ENCODE data around the gene VPS26A. TPM values are rescaled to one million over a fixed set of nuclear protein-coding genes. Genes with fewer than 3 reads are reported as not detected.

Gene VPS26A
- total RNA-seq, 1 donor = 41.3 TPM

DNA sequence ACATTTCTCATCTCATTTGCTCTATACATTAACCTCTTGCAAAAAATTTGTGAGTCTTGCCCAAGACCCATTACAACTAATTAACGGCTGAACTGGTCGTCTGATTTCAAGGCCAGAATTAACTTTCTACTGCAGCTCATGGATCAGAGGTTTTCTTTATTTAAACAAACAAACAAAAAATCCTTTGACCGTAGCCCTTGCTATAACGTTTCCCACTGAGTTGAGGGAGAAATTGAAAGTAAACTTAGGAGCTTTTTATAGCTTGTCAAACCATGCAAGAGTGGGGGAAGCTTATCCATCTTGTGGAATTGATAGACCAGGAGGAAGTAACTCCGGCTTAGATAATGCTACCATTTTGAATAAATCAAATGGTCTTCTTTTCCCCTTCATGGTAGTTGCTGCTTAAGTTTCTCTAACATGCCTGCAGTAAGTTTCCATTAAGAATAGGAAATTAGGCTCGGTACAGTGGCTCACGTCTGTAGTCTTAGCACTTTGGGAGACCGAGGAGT lies 32.8 kb upstream of the VPS26A start:
- Histone ChIP-seq H4K20me1 (ENCODE audit: insufficient read depth, low read length) (peaks cover 27% of the 10 kb centered on the region), H3K27me3 (ENCODE audit: insufficient read depth, low read length) (no peaks in the 10 kb centered on the region), H3K9me3 (ENCODE audit: low read depth, low read length) (no peaks in the 10 kb centered on the region), H3K36me3 (ENCODE audit: insufficient read depth, low read length) (peaks cover 9% of the 10 kb centered on the region), H3K27ac (ENCODE audit: low read depth, low read length) (peak overlapping the region; percentile 98), H3K4me2 (ENCODE audit: insufficient read depth, low read length) (peak overlapping the region; percentile 83), H3K79me2 (ENCODE audit: insufficient read depth, low read length) (peaks cover 81% of the 10 kb centered on the region), H2AFZ (ENCODE audit: low read length) (no peak overlapping the region), H3K4me3 (ENCODE audit: insufficient read depth, low read length) (peak overlapping the region; percentile 77), H3K4me1 (ENCODE audit: insufficient read depth, low read length) (peaks cover 38% of the 10 kb centered on the region)
- DNase-seq (ENCODE audit: insufficient read length, low spot score, missing footprints) = no peak
- TF ChIP-seq, protein P1, sequence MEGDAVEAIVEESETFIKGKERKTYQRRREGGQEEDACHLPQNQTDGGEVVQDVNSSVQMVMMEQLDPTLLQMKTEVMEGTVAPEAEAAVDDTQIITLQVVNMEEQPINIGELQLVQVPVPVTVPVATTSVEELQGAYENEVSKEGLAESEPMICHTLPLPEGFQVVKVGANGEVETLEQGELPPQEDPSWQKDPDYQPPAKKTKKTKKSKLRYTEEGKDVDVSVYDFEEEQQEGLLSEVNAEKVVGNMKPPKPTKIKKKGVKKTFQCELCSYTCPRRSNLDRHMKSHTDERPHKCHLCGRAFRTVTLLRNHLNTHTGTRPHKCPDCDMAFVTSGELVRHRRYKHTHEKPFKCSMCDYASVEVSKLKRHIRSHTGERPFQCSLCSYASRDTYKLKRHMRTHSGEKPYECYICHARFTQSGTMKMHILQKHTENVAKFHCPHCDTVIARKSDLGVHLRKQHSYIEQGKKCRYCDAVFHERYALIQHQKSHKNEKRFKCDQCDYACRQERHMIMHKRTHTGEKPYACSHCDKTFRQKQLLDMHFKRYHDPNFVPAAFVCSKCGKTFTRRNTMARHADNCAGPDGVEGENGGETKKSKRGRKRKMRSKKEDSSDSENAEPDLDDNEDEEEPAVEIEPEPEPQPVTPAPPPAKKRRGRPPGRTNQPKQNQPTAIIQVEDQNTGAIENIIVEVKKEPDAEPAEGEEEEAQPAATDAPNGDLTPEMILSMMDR (IDR thresholded peaks at IDR 0.05; ENCODE audit: extremely low read depth, low read depth, low read length) = no peak

DNA sequence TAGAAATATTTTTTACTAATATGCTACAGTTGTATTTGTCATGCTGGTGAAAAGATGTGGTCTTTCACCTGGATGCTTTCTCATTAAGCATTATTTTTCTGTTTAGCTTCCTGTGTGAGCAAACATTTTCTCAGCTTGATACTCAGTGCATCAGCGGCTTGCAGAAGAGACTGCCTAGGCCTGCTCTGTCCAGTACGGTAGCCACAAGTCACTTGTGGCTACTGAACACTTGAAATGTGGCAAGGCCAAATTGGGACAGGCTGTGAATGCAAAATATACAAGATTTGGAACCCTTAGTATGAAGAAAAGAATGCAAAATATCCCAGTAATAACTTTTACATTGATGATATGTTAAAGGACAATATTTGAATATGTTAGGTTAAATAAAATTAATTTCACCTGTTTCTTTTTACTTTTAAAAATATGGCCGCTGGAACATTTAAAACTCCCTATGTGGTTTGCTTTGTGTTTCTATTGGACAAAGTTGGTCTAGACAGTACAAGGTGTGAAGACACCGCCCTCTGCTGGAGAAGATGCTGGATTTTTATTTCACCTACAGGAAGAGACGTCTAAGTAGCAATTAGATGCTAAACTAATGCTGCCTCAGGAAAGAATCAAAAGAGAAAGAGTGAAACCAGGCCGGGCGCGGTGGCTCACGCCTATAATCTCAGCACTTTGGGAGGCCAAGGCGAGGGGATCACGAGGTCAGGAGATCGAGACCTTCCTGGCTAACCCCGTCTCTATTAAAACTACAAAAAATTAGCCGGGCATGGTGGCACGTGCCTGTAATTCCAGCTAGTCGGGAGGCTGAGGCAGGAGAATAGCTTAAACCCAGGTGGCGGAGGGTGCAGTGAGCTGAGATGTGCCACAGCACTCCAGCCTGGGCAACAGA lies 30.8 kb upstream of the VPS26A start:
- Histone ChIP-seq H2AFZ (ENCODE audit: low read length) (no peak overlapping the region), H4K20me1 (ENCODE audit: insufficient read depth, low read length) (peaks cover 29% of the 10 kb centered on the region), H3K4me1 (ENCODE audit: insufficient read depth, low read length) (peaks cover 32% of the 10 kb centered on the region), H3K27ac (ENCODE audit: low read depth, low read length) (peak overlapping the region; percentile 13), H3K9me3 (ENCODE audit: low read depth, low read length) (no peaks in the 10 kb centered on the region), H3K4me2 (ENCODE audit: insufficient read depth, low read length) (peak overlapping the region; percentile 29), H3K79me2 (ENCODE audit: insufficient read depth, low read length) (peaks cover 94% of the 10 kb centered on the region), H3K27me3 (ENCODE audit: insufficient read depth, low read length) (no peaks in the 10 kb centered on the region), H3K36me3 (ENCODE audit: insufficient read depth, low read length) (peaks cover 23% of the 10 kb centered on the region), H3K4me3 (ENCODE audit: insufficient read depth, low read length) (no peak overlapping the region)
- DNase-seq (ENCODE audit: insufficient read length, low spot score, missing footprints) = no peak
- TF ChIP-seq, protein P1 (IDR thresholded peaks at IDR 0.05; ENCODE audit: extremely low read depth, low read depth, low read length) = peak; percentile 58

- Histone ChIP-seq H4K20me1 (ENCODE audit: insufficient read depth, low read length) (peaks cover 29% of the 10 kb centered on the region), H3K27ac (ENCODE audit: low read depth, low read length) (no peak overlapping the region), H3K27me3 (ENCODE audit: insufficient read depth, low read length) (no peaks in the 10 kb centered on the region), H2AFZ (ENCODE audit: low read length) (no peak overlapping the region), H3K4me1 (ENCODE audit: insufficient read depth, low read length) (peaks cover 32% of the 10 kb centered on the region), H3K4me2 (ENCODE audit: insufficient read depth, low read length) (no peak overlapping the region), H3K79me2 (ENCODE audit: insufficient read depth, low read length) (peaks cover 94% of the 10 kb centered on the region), H3K36me3 (ENCODE audit: insufficient read depth, low read length) (peaks cover 30% of the 10 kb centered on the region), H3K4me3 (ENCODE audit: insufficient read depth, low read length) (no peak overlapping the region), H3K9me3 (ENCODE audit: low read depth, low read length) (no peaks in the 10 kb centered on the region)
- TF ChIP-seq, protein P1 (IDR thresholded peaks at IDR 0.05; ENCODE audit: extremely low read depth, low read depth, low read length) = peak; percentile 24
- no peak for DNase-seq (ENCODE audit: insufficient read length, low spot score, missing footprints)
These were observed 30.0 kb upstream of the VPS26A start for GRCh38 chr10:69093933-69094332.

GRCh38 chr10:69096045-69096444 lies 27.9 kb upstream of the VPS26A start:
- Histone ChIP-seq H3K4me2 (ENCODE audit: insufficient read depth, low read length) (no peak overlapping the region), H3K36me3 (ENCODE audit: insufficient read depth, low read length) (peaks cover 47% of the 10 kb centered on the region), H3K4me3 (ENCODE audit: insufficient read depth, low read length) (no peak overlapping the region), H3K4me1 (ENCODE audit: insufficient read depth, low read length) (peaks cover 21% of the 10 kb centered on the region), H3K79me2 (ENCODE audit: insufficient read depth, low read length) (peaks cover 92% of the 10 kb centered on the region), H2AFZ (ENCODE audit: low read length) (no peak overlapping the region), H3K27me3 (ENCODE audit: insufficient read depth, low read length) (no peaks in the 10 kb centered on the region), H3K9me3 (ENCODE audit: low read depth, low read length) (no peaks in the 10 kb centered on the region), H3K27ac (ENCODE audit: low read depth, low read length) (peak overlapping the region; percentile 2), H4K20me1 (ENCODE audit: insufficient read depth, low read length) (peaks cover 30% of the 10 kb centered on the region)
- TF ChIP-seq, protein P1 (IDR thresholded peaks at IDR 0.05; ENCODE audit: extremely low read depth, low read depth, low read length) = no peak
- no peak for DNase-seq (ENCODE audit: insufficient read length, low spot score, missing footprints)
